Measurements from ENCODE around the gene KCNIP2. TPM values are rescaled to one million over a fixed set of nuclear protein-coding genes. Genes with fewer than 3 reads are reported as not detected.
"Not testable (repeated sequence)": the region's sequence is repeated elsewhere in the genome, so short reads cannot be mapped to it uniquely, and the experiment has no call there.

KCNIP2 gene
- total RNA-seq, 1 donor from 2014 or later: 2.9 TPM

DNA sequence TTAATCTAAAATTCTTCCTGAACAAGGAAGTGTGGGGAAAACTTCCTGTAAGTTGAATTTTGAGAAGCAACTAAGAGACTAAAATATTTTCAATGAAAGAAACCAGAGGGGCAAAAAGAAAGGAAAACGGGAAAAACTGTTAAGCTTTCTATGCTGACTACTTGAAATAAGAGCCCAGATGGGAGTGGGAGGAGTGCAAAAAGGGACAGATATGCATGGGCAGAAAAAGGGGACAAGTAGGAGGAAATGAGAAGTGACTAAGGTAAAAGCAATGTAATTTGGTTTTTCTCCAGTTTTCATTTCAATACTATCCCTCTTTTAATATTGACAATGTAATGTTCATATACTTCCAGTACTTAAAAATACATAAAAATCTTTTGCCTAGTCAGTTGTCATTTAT lies 36.4 kb downstream of the KCNIP2 start:
- TF ChIP-seq, protein P1, sequence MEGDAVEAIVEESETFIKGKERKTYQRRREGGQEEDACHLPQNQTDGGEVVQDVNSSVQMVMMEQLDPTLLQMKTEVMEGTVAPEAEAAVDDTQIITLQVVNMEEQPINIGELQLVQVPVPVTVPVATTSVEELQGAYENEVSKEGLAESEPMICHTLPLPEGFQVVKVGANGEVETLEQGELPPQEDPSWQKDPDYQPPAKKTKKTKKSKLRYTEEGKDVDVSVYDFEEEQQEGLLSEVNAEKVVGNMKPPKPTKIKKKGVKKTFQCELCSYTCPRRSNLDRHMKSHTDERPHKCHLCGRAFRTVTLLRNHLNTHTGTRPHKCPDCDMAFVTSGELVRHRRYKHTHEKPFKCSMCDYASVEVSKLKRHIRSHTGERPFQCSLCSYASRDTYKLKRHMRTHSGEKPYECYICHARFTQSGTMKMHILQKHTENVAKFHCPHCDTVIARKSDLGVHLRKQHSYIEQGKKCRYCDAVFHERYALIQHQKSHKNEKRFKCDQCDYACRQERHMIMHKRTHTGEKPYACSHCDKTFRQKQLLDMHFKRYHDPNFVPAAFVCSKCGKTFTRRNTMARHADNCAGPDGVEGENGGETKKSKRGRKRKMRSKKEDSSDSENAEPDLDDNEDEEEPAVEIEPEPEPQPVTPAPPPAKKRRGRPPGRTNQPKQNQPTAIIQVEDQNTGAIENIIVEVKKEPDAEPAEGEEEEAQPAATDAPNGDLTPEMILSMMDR (conservative IDR thresholded peaks at IDR 0.05; ENCODE audit: low read depth, low read length): no peak
- no peak for DNase-seq (ENCODE audit: low read depth)
- H3K4me3 ChIP-seq (ENCODE audit: low read depth, low read length): no peak overlapping the region

DNA sequence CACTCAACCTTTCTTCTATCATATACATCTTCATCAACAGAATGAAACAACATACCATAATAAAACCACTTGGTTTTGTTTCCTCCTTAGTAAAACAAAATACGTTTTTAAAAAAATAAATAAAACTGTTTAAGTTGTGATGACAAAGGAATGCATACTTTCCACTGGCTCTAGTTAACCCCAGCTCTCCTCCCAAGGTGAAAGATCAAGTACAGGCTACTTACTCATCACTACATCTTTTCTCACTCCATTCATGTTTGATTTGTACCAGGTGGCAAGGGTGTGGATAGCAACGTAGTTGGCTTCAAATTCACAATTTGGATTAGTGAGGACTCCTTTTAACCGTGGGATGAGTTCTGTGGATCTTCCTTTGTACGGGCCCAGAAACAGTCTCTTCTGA lies 40.1 kb downstream of the KCNIP2 start:
- H3K4me3 ChIP-seq (ENCODE audit: low read depth, low read length): no peak overlapping the region
- DNase-seq (ENCODE audit: low read depth): no peak
- TF ChIP-seq, protein P1 (conservative IDR thresholded peaks at IDR 0.05; ENCODE audit: low read depth, low read length): no peak

DNA sequence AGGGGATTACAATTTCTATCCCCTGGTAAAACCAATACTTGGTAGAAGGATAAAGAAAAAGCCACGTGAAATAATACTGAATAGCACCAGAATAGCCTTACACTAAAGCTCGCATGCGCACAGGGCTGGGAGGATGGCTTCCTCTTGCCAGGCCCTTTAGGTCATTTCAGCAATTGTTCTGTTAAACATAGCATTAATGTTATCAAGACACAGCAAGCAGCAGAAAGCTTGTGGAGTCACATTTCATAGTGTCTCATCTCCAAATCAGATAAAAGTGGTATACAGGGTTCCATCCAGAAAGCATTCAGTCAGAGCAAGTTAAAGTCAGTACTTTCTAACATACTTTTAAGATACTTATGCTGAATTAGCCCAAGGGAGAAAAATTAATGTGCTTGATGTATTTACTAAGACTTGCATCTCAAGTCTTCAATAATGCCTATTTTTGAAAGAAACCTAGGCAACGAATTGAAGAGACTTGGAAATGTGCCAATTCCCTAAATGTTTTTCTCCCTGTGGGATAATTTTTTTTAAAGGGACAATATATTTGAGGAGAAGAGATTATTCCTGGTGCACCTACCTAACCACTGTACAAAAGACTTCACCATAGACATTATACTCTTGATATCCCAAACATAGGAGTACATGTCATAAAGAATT lies 46.1 kb downstream of the KCNIP2 start:
- H3K4me3 ChIP-seq (ENCODE audit: low read depth, low read length): no peak overlapping the region
- TF ChIP-seq, protein P1 (conservative IDR thresholded peaks at IDR 0.05; ENCODE audit: low read depth, low read length): no peak
- no peak for DNase-seq (ENCODE audit: low read depth)

DNA sequence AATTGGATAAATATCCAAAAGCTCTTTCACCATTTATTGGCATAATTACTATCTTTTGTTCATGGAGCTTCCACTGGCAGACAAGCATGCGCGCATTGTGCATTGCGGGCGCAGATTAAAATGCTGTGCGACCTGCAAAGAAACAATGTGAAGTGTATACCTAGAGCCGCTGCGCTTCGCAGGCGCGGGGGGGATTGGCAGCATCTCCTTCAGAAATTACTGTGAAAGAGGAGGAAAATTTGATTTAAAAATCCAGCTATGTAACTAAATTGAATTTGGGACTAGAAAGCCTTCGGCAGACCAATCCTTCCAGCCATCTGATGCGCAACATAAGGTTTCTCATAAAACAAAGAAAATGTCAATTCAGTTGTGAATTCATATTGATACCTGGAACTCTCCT lies 50.1 kb downstream of the KCNIP2 start:
- DNase-seq (ENCODE audit: low read depth): no peak
- H3K4me3 ChIP-seq (ENCODE audit: low read depth, low read length): no peak overlapping the region
- TF ChIP-seq, protein P1 (conservative IDR thresholded peaks at IDR 0.05; ENCODE audit: low read depth, low read length): no peak

DNA sequence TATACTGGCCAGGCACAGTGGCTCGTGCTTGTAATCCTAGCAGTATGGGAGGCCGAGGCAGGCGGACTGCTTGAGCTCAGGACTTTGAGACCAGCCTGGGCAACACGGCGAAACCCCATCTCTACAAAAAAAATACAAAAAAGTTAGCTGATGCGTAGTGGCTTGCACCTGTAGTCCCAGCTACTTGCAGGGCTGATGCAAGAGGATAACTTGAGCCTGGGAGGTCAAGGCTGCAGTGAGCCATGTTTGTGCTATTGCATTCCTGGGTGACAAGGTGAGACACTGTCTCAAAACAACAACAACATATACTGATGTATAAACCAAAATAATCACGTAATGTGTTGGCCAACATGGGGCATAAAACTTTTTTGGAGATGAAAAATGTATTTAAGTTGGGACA lies 53.9 kb downstream of the KCNIP2 start:
- no peak for DNase-seq (ENCODE audit: low read depth)
- H3K4me3 ChIP-seq (ENCODE audit: low read depth, low read length): no peak overlapping the region
- TF ChIP-seq, protein P1 (conservative IDR thresholded peaks at IDR 0.05; ENCODE audit: low read depth, low read length): no peak

DNA sequence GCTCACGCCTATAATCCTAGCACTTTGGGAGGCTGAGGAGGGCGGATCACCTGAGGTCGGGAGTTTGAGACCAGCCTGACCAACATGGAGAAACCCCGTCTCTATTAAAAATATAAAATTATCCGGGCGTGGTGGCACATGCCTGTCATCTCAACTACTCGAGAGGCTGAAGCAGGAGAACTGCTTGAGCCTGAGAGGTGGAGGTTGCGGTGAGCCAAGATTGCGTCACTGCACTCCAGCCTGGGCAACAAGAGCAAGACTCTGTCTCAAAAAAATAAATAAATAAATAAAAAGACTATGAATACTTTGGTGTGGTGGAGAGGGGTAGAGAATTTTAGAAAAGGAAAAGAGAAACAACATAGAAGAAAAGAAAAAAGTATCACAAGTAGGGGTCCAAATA lies 54.4 kb downstream of the KCNIP2 start:
- not testable (repeated sequence) for DNase-seq (ENCODE audit: low read depth)

DNA sequence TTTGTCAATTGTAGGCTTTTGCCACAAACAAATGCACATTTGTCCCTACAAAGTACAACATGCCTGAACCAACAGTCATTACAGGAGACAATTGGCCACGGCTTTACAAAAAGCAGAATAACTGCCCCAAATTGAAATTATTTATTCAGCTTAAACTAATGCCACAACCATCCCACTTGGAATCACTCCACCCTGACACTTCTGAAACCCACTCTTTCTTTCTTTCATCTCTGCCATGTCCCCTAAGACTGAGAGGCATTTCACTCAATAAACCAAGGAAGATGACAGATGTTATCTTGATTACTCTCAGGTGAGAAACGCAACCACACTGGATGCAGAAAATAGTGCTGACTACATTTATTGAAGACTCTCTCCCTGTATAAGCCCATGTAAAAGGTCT lies 57.8 kb downstream of the KCNIP2 start:
- DNase-seq (ENCODE audit: low read depth): no peak
- no peak overlapping the region for H3K4me3 ChIP-seq (ENCODE audit: low read depth, low read length)
- TF ChIP-seq, protein P1 (conservative IDR thresholded peaks at IDR 0.05; ENCODE audit: low read depth, low read length): no peak

More for the DNA sequence above, 54.4 kb downstream of the KCNIP2 start:
- H3K4me3 ChIP-seq (ENCODE audit: low read depth, low read length): not testable (repeated sequence)

Measured in epithelial cell of proximal tubule (primary cell).